GM18520 (cell line): Measurements from ENCODE around the gene KRTAP1-4.
"Not testable (repeated sequence)": the region's sequence is repeated elsewhere in the genome, so short reads cannot be mapped to it uniquely, and the experiment has no call there.

Source experiments
- ATAC-seq: cut with Tn5 transposase; IDR thresholded peaks from one replicate; pipeline ENCODE4 v1.9.1; 2021; ENCODE audit not compliant: unreplicated experiment

Gene KRTAP1-4, protein sequence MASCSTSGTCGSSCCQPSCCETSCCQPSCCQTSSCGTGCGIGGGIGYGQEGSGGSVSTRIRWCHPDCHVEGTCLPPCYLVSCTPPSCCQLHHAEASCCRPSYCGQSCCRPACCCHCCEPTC

DNA sequence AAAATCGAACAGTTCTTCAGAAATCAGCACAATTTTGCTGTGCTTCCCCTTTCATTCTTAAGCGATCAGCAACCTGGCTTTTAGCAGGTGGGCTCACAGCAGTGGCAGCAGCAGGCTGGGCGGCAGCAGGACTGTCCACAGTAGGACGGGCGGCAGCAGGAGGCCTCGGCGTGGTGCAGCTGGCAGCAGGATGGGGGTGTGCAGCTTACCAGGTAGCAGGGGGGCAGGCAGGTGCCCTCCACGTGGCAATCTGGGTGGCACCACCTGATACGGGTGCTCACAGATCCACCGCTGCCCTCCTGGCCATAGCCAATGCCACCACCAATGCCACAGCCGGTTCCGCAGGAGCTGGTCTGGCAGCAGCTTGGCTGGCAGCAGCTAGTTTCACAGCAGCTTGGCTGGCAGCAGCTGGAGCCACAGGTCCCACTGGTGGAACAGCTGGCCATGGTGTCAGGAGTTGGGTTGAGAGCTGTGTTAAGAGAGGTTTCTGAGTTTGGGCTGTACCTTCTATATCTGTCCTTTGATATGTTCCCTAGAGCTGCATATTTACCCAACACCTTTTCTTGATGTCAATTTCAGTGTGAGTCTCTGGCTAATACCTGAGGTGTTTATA lies at the start of gene KRTAP1-4:
Gene KRTAP1-4, minus strand, starts transcription at position 563 of the 613 bp plus-strand sequence. Its CDS starts 117 bp downstream, at position 446.
- ATAC-seq: no peak

DNA sequence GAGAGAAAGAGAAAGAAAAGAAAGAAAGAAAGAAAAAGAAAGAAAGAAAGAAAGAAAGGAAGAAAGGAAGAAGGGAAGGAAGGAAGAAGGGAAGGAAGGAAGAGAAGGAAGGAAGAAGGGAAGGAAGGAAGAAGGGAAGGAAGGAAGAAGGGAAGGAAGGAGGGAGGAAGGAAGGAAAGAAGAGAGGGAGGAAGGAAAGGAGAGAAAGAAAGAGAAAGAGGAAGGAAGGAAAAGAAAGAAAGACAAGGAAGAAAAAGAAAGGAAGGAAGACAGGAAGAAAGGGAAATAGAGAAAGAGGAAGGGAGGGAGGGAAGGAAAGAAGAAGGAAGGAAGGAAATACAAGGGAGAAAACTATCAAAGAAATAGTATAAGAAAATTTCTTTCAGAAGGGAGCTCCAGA lies 46.8 kb upstream of the KRTAP1-4 start:
- no peak for ATAC-seq

DNA sequence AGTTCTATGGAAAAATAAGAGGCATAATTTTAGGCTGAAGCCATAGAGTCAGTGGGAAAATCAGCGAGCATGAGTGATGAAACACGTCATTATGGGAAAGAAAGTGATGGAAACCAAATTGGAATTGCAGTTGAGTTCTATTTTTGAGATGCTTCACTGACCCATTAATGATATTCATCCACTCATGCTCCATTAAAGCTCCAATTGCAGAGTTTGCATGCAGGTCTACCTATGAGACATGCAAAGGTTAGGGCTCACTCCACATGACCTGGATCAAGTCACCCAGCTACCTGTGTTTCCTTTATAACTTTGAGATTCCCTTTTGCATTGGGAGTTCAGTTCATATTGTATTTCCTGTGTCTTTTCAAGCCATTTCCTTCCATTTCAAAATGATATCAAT lies 43.7 kb upstream of the KRTAP1-4 start:
- ATAC-seq: no peak

GRCh38 chr17:41071606-41072360 lies 41.8 kb upstream of the KRTAP1-4 start:
- ATAC-seq: no peak

DNA sequence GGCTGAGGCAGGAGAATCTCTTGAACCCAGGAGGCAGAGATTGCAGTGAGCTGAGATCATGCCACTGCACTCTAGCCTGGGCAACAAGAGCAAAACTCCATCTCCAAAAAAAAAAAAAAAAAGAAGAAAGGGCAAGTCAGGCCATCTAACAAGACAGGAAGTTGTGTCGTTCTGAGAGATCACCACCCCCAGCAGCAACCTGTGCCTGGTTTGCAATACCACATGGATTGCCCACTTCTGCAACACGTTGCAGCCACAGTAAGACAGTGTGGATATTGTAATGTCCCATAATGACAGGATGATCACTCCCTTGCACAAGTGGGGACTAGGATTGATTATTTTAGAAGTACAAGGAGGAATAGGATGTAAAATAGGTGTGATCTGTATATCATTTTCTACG lies 39.0 kb upstream of the KRTAP1-4 start:
- no peak for ATAC-seq

DNA sequence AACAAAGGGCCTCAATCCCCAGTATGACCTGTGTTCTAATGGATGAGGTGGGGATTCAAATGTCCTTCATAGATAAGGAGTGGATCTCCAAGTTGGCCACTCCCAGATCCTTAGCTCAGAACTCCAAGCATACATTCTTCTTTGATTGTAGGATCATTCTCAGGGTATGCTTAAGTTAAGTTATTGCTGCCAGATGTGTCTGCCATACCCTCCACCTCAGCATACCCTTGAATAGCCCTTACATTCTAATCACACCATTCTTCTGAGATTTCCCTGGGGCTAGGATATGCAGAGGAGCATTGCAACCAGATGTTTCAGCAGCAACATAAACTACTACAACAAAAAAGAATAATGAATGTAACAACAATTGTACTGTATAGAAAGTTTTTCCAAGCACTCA lies 37.3 kb upstream of the KRTAP1-4 start:
- ATAC-seq: no peak

DNA sequence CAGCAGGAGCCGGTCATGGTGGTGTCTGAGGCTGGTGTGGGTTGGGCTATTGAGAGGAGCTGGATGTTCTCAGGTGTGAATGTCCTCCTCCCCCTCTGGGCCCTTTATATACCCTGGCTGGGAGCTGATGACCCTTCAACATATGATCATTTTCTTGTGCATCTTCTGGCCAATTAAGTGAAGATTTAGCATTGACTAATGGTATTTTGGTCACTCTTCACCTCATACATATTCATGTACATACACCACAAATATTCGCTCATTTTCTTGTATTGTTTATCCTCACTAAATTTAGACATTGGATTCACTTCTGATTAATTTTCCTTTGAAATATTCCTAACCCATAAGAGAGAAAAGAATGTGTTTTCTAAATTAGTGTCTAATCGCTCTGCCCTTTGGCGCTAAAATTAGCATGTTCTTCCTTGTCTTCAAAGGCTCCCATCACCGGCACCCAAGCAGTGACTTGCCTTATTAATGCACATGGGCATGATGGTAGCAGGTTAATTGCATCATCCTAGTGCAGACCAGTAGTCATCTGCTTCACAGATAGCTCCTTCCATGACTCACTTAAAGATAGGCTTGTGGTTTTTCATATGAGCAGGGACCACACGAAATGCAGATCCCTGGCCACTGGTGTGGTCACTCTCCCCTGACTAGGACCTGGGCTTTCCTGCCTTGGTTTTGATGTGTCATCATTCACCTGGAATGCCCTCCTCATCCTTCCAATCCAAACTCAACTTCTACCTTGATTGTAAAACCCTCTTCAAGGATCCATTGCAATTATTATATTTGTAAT lies 36.0 kb upstream of the KRTAP1-4 start, which contains the start of gene KRTAP2-4:
Gene KRTAP2-4, minus strand, starts transcription at position 51 of the 796 bp plus-strand sequence. Its CDS starts 34 bp downstream, at position 17.
- ATAC-seq: no peak

DNA sequence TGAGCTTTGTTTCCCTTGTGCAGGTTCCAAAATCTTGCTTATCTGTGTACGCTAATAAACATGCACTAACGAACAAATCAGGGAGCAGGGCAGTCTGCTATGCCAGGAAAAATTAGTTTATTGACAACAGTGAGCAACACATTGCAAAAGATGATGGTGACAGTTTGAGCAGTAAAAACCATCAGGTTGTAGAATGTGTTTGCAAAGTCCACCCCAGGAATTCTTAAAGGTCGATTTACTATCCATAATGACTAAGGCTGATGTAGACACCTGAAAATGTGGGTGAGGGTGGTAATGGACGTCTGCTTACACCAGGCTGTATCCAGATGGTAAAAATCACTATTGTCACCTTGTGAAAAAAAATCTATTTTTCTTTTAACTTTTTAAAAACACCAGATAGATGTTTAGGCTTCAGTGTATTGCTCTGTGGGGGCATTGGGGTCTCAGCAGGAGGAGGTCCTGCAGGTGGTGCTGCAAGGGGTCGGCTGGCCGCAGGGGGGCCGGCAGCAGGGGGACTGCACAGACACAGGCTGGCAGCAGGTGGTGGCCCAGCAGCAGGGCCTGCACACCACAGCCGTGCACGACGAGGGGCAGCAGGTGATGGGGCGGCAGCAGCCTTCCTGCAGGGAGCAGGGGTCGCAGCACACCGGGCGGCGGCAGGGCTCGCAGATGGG lies 35.2 kb upstream of the KRTAP1-4 start:
- ATAC-seq: not testable (repeated sequence)

DNA sequence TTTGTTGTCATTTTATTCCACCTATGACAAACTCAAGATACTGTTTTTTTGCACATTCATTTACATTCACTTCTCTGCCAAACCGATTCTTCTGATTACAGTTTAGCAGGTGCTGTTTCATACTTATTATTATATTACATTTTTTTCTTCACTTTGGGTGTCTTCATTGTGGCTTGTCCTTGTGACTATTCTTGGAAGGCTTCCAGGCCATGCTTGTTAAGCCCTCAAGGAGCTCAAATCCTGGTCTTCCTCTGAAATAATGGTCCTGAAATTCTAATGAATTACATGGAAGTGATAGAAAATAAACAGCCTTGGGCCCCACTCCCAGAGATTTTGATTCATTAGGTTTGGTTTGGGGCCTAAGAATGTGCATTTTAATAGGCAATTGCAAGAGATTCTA lies 34.3 kb upstream of the KRTAP1-4 start:
- ATAC-seq: no peak

- ATAC-seq: no peak
These were observed 33.5 kb upstream of the KRTAP1-4 start for GRCh38 chr17:41063449-41063848.

DNA sequence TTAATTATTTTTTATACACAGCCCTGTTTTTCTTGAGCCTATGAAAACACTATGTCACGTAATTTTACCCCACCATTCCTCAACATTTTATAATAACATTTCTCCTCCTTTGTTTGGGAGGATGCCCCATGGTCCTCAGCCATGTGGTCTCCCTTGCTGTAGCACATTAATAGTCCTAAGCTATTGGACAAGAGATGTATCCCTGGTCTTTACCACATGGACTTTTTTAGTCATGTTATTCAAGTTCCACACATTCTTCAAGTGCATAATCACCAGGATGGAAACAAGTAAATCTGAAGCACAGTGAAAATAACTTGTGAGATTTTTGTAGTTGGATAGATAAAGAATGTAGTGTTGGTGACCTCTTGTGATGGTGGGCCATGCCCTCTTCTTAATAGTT lies 32.0 kb upstream of the KRTAP1-4 start:
- no peak for ATAC-seq

DNA sequence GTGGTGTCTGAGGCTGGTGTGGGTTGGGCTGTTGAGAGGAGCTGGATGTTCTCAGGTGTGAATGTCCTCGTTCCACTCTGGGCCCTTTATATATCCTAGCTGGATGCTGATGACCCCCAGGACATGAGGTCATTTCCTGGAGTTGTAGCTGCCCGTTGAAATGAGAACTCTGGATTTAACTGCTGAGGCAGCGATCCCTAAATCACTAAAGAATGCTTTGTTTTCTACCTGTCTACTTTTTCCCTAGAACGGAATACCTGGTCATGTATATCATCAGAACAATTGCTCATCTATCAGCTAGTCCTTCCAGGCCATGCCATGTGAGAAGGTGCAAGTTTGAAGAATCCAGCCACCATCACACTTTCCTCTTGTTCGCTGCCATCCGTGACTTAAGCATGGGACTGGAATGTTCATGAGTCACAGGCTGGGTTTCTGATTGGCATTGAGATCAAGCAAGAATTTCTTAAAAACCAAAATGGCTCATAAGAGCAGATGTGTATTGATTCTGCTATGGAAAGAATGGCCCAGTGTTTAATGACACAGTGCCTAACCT lies 30.1 kb upstream of the KRTAP1-4 start, which contains the start of gene KRTAP2-3:
Gene KRTAP2-3, minus strand, starts transcription at position 63 of the 553 bp plus-strand sequence. CDS start 64 bp downstream, outside the sequence.
- ATAC-seq: no peak

- ATAC-seq: not testable (repeated sequence)
These were observed 29.5 kb upstream of the KRTAP1-4 start for GRCh38 chr17:41059276-41060051.

- no peak for ATAC-seq
These were observed 28.7 kb upstream of the KRTAP1-4 start for GRCh38 chr17:41058741-41059140.

DNA sequence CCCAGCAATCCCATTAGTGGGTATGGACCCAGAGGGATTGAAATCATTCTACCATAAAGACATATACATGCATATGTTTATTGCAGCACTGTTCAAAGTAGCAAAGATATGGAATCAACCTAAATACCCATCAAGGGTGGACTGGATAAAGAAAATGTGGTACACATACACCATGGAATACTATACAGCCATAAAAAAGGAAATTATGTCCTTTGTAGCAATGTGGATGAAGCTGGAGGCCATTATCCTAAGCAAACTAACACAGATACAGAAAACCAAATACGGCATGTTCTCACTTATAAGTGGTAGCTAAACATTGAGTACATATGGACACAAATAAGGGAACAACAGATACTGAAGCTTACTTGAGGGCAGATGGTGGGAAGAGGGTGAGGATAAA lies 27.6 kb upstream of the KRTAP1-4 start:
- ATAC-seq: no peak

DNA sequence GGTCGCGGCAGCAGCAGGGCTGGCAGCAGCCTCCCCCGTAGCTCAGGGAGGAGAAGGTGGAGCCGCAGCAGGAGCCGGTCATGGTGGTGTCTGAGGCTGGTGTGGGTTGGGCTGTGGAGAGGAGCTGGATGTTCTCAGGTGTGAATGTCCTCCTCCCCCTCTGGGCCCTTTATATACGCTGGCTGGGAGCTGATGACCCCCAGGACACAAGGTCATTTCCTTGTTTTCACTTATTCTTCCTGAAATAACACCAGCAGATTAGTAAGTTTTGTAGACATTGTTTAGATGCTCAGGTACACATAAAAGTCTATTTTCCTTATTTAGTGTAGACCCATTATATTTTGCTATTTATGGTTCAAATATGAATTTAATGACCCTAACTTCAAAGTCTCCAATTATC lies 25.1 kb upstream of the KRTAP1-4 start, which contains the start of gene KRTAP2-2:
Gene KRTAP2-2, minus strand, starts transcription at position 101 of the 400 bp plus-strand sequence. Its CDS starts 19 bp downstream, at position 82.
- not testable (repeated sequence) for ATAC-seq

DNA sequence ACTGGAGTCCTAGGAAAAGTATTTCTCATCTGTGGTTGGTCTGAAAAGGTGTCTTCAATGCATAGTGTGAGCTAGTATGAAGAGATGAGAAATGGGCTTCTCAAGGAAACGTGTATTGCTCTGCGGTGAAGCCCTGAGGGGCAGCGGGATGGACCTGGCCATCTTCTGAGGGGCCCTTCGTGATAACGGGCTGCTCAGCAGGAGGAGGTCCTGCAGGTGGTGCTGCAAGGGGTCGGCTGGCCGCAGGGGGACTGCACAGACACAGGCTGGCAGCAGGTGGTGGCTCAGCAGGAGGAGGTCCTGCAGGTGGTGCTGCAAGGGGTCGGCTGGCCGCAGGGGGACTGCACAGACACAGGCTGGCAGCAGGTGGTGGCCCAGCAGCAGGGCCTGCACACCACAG lies 24.6 kb upstream of the KRTAP1-4 start:
- ATAC-seq: not testable (repeated sequence)

GRCh38 chr17:41054025-41054424 lies 24.0 kb upstream of the KRTAP1-4 start:
- no peak for ATAC-seq

DNA sequence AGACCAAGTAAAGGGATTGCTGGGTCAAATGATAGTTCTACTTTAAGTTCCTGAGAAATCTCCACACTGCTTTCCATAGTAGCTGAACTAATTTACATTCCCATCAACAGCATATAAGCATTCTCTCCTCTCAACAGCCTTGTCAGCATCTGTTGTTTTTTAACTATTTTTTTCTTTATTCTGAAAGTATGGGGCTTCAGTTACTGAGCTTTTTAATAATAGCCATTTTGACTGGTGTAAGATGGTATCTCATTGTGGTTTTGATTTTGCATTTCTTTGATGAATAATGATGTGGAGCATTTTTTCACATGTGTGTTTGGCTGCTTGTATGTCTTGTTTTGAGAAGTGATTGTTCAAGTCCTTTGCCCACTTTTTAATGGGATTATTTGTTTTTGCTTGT lies 22.6 kb upstream of the KRTAP1-4 start:
- no peak for ATAC-seq
